Hematopoietic multipotent progenitor cell treated with erythropoietin and hydrocortisone succinate and interleukin-3 and kit ligand, for 17 days (in vitro differentiated cells): Measurements from ENCODE around the gene PTPRCAP.

Experiments used
- DNase-seq: peaks from one replicate; pipeline ENCODE4 v3.0.0-alpha.2; 2015; ENCODE audit warnings: low spot score

Gene PTPRCAP

DNA sequence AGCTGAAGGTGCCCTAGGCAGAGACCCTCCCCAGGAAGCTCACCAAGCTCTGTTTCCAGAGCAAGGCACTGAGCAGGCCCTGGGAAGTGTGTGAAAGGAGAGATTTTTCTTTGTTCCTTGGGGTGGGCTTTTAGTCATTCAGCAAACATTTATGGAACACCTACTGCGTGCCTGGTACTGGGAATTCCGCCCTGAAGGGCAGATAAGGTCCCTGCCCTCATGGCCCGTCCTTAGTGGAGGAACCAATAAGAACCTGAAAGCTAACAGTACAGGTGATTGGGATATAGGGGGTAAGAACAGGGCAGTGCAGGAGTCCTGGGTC lies 27.7 kb upstream of the PTPRCAP start:
- DNase-seq, result peak; percentile 56

DNA sequence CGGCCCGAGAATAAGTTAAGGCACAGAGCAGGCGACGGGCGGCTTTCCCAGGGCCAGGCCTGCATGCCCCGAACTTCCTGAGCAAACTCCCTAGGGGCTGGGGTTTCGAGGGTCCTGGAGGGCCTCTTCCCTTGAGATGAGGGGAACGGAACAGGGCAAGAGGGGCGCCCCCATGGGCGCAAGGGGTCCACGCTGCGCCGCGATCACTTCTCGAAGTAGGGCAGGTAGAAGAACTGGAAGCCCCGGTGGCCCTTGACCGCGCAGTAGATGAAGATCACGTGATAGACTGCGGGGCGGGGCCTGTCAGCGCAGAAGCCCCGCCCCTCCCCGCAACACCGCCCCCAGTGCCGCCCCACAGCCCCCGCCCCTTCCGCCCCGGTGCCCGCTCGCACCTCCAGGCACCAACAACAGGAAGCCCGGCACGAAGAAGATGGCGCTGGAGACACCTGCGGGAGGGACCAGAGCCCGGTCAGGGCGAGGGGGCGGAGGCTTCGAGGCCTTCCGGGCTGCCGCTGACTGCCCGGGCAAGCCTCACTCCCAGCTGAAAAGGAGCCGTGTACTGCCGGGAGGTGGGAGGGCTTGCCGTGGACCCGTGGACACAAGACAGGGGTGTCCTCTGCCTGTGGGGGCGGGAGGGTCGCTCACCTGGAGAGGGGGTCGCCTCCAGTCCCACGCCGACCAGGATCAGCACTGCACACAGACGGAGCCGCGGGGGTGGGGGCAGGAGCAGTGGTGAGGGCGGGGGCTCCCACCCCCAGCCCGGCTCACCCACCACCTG lies 27.1 kb upstream of the PTPRCAP start:
- peak; percentile 90 for DNase-seq

DNA sequence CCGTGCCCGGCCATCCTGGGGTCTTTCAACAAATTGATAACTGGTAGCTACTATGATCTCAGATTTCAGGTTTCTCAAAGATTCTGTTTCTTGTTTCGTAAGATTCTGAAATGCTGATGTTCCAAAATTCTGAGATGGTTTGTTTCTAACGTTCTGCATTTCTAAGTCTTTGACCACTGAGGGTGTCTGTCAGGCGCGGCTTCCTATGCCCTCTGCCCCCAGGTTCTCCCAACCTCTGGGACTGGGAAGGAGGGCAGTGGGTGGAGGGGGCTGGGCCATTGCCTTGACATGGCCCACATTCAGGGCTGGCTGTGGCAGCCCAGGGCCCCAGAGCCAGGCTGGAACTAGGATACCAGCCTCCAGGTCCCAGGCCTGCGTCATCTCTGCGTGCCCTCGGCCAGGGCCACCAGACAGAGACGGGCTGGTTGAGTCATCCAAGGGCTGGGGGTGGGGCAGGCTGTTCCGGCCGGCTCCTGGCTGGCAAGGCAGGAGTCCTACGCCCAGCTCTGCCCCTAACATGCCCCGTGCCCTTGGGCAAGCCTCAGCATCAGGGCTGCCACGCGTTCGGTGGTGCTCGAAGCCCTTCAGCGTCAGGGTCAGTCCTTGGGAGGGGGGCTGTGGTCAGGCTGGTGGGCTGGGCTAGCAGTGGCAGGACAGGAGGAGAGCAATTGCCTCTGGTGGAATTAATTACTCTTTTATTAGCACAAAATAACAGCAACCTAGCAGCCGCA lies 26.4 kb upstream of the PTPRCAP start:
- peak; percentile 56 for DNase-seq

DNA sequence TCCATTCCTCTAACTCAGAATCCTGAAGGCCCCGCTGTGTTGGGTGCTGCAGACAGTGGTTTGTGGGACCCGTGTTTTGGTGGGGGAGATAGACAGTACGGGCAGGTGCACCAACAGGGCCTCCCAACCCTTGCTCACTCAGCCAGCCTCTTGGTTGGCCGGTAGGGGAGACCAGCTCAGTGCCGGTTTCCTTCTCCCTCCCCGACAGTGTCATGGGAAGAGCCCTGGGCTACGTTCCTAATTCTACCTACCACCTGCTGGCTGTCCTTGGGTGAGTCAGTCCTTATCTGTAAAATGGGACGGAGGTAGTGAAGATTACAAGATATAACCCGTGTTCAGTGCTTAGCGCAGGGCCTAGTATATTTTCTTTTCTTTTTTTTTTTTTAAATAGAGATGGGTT lies 25.7 kb upstream of the PTPRCAP start:
- DNase-seq, result no peak

DNA sequence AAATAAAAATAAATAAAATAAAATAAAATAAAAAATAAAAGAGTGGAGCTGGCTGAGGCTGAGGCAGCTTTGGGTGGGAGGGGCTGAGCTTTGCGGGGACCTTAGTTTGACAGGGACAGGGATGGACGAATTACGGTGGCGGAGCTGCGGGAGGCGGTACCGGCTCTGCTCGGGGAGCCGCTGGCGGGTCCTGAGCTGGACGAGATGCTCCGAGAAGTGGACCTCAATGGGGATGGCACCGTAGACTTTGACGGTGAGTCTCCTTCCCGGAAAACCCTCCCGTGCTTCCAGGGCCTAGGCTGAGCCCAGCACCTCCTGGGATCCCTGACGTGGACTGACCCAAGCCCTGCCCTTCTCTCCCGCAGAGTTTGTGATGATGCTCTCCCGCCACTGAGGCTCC lies 20.8 kb upstream of the PTPRCAP start:
- DNase-seq, result no peak

DNA sequence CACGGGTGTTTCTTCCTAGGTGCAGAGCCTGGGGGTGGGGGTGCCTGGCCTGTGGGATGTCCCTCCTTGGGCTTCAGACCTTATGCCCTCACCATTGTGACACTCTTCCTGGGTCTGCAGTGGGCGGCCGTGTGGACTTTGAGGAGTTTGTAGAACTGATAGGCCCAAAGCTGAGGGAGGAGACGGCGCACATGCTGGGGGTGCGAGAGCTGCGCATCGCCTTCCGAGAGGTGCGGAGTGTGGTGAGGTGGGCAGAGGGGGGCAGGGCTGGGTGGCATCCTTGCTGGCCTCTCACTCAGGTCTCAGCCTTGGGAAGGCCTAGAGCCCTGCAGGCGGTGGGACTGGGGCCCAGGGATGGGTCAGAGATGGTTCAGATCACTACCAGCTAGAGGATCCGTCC lies 20.0 kb upstream of the PTPRCAP start:
- DNase-seq, result no peak

DNA sequence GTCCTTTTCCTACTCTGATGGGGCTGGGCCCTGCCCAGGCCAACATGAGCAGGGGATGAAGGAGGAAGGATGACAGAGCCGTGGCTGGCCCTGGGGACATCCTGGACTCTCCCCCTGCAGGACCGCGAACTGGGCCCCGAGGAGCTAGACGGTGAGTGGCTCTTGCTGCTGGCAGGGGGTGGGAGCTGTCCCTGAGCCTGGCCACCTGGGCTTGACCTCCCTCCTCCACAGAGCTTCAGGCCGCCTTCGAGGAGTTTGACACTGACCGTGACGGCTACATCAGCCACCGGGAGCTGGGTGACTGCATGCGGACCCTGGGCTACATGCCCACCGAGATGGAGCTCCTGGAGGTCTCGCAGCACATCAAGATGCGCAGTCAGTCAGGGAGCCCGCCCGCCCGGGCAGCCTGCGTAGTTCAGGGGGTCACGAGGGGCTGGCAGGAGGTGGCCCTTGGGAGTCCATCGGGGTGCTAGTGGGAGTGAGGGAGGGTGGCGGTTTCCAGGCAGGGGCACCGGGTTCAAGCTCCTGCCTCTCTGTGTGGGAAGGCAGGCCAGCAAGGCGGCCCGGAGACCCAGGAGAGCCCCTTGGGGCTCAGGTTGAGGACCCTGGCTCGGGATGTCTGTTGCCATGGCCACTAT lies 18.7 kb upstream of the PTPRCAP start:
- no peak for DNase-seq

DNA sequence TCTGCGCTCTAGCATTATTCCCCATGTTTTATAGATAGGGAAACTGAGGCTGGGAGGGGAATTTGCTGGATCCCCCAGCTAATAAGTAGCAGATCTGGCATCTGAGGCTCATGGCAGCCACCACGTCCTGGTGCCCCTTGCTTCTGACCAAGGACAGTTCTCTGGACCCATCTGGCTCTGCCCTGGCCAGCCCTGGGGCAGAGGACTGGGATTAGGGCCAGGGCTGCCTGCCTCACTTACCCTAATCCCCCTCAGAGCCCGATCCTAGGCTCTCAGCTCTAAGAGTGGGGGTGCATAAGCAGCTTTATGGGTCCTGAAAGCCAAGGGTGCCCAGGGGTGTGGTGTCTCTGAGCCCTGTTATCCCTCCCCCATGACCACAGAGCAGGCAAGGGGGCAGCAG lies 17.6 kb upstream of the PTPRCAP start, which contains the start of gene CABP4:
Gene CABP4 (plus strand): TSS at position 301 of the 400 bp plus-strand sequence. CDS start 70 bp downstream, at position 371.
- no peak for DNase-seq

DNA sequence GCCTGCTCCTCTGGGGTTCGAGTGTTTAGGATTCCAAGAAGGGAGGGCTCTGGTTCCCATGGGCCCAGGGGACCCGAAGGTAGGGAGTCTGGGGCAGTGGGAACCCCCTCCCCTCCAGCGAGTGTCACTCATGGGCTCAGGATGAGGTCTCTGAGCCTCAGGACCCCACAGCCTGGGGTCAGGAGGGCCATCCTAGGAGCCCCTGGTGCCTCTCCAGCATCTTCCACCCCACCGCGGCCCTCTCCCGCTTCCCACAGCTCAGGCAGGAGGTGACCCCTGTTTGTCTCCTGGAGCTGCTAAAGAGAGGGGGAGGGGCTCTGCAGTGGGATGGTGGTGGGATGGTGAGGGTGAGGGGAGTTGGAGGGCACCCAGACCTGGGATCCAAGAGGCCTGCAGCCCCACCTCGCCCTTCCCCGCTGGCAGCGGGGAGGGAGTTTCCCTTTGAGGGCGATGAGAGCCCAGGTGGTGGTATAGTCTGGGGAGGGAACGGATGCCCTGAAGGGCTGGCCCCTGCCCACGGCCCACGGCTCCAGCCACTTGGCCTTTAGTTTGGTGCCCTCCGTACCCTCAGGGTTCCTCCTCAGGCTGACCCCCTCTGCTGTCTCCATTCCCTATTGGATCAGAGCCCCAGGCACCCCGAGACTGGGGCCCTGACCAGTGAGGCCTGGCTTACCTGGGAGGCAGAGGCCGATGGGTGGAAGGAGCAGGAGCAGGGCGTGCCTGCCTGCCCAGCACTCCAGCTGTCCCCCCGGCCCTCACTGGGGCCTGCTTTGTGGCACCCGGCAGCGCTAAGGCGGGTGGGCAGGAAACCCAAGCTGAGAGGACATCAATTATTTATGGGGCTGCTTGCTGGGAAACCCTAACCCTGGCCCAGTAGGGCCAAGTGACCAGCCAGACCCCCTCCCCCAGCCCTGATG lies 16.6 kb upstream of the PTPRCAP start:
- DNase-seq, result no peak

DNA sequence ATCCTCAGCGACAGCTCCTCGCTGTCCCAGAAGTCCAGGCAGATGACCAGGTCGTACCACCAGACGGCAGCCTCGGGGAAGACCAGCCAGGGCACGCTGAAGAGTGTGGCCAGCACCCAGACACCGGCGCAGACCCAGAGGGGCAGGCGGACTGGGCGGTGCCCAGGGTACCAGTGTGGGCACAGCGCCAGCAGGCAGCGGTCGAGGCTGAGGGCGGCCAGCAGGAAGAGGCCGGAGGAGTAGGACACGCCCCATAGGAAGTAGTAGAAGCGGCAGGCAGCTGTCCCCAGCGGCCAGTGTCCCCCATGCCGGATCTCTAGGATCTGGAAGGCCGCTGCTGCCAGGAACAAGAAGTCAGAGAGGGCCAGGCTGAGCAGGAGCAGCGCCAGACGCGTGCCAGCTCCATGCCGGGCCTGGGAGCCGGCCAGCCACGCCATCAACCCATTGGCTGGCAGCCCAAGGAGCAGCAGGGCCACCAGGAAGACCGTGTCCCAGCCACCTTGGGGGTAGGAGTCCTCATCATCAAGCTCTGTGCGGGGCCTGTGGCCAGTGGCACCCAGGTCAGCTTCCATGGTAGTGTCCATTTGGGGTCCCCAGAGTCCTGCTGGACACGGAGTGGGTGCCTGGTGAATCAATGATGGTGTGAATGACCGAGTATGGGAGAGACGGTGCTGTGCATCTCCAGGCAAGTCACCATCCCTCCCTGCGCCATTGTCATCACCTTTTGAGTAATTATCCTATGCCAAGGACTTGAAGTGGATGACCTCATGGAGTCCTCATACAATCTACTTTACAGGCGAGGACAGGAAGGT lies 14.9 kb upstream of the PTPRCAP start, which contains the start of gene GPR152:
Gene GPR152 (minus strand): TSS at position 589 of the 812 bp plus-strand sequence. CDS start 5 bp downstream, at position 584.
- DNase-seq, result no peak

DNA sequence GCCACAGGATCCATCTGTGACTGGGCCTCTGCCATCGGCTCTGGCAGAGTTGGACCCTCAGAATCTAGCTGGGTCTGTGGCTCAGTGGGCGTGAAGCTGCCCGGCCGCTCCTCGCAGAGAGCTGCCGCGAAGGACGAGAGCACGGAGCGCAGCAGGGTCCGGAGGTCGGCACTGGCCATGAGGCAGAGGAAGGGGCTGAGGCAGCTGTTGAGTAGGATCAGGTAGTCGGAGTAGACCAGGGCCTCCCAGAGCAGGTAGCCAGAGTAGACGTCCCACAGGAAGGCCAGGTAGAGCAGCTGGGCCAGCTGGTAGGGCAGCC lies 14.1 kb upstream of the PTPRCAP start:
- DNase-seq, result no peak

DNA sequence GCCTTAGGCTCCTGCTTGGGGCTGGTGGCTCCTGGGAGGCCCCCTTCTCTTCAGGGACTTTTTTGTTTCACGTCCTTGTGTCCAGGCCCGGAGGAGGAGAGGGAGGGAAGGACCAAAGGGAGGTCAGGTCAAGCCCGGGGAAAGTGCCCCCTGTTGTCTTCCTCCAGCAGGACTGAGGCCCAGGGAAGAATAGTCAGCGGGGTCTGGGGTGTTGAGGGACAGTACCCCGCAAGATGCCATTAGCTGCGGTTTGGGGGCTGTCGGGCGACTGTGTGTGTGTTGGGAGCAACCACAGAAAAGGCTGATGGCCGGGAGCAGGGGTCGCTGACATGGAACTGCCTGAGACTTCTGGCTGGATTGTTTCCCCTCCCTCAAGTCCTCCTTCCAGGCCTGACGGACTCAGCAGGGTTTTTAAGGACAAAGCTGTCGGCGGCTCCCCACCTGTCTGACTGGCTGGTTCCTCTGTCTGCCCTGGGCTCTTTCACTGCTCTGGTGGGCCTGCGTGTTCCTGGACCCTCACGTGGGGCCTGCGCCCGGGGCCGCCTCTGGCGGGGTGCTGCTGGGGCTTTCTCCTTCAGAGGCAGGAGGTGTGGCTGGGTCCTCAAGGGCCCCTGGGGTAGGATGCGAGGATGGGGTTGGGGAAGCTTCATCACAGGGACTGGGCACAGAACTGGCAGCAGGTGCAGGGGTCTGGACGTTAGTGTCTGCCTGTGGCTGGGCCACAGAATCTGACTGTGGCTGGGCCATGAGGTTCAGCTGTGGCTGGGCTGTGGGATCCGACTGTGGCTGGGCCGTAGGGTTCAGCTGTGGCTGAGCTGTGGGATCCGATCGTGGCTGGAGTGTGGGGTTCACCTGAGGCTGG lies 13.5 kb upstream of the PTPRCAP start:
- DNase-seq, result no peak

DNA sequence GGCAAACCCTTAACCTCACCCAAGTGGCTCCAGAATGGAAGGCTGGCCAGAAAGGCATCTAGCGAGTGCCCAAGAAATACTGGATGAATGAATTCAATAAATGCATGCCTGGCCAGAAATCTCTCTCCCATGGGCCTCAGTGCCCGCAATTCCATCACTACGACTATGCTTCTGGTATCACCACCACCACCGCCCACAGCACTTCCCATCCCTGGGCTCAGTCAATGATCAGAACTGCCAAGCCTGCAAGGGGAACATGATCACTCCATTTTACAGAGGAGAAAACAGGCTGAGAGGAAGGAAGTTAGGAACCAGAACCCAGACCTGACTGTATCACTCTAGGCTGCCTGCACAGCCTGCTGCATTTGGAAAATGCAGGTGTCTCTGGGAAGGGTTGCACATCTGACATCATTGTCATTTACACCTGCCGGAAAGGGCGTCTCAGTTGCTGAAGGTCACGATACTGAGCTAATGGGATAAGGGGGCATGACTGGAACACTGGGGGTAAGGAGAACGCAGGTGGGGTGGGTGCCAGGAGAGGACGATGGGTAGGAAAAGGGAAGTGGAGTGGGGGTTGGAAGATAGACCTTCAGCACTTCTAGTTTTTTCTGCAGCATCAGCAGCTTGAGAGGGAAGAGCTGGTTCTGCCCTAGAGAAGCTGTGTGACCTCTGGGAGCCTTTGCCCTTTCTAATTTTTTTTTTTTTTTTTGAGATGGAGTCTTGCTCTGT lies 11.8 kb upstream of the PTPRCAP start:
- no peak for DNase-seq

DNA sequence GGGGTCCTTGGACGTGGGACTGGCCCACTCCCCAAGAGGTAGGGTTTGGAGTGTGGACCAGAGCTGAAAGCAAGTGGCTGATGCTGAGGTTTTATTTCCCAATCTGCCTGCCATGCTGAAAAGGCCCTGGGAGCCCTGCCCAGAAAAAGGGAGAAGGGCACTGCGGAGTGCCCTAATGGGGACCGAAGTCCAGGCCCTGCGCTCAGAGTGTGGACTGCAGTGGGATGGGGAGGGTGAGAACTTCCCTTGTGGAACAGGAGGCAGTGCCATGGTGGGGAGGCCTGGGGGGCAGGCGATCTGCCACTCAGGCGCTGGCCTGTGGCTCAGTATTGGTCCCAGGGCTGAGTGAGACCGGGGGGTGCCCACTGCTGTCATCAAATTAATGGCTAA lies 10.7 kb upstream of the PTPRCAP start:
- no peak for DNase-seq

DNA sequence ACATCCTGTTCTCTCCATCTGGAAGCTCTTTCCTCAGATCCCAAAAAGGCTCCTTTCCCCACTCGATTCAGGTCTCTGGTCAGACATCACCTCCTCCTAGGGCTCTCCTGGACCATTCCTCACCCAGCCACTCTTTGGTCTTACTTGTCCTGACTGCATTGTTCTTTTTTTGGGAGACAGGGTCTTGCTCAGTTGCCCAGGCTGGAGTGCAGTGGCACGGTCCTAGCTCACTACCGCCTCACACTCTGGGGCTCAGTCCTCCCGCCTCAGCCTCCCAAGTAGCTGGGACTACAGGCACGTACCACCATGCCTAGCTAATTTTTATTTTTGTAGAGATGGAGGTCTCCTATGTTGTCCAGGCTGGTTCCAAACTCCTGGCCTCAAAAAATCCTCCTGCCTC lies 8.0 kb upstream of the PTPRCAP start:
- DNase-seq, result no peak

DNA sequence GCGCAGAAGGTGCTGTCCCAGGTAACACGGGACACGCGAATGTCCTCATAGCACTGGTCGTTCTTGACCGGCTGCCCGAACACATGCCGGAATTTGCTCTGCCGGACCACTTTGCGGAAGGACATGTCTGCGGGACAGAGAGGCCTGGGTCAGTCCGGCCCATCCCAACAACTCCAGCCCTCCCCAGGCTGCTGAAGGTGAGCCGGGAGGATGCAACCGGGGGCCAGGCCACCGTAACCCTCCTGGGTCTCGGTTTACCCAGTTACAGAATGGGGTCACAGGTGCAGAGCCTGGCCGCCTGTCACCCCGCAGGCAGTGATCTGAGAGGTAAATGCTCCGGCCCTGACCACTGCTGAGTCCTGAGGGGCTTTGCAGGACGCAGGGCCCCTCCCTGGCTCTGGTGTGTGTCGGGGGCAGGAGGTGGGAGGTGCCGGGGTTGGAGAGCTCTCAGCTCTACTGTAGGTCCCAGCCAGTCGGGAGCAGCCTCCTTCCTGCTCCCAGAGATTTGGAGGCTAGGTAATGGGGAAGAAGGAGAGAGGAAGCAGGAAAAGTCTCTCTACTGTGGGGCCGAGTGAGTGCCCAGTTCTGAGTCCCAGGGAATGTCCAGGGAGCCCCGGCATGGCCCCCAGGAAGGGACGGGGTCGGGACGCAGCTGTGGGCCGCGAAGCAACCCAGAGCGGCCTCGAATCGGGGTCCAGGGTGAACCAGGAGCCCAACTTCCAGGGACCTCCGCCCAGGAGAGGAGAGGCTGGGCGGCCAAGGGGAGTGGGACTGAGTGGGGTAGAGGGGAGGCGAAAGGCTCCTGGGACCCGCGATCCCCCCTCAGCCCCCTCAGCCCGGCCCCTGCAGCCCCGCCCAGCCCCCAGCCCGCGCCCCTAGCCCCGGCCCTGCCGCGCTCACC lies 5.3 kb upstream of the PTPRCAP start:
- no peak for DNase-seq

DNA sequence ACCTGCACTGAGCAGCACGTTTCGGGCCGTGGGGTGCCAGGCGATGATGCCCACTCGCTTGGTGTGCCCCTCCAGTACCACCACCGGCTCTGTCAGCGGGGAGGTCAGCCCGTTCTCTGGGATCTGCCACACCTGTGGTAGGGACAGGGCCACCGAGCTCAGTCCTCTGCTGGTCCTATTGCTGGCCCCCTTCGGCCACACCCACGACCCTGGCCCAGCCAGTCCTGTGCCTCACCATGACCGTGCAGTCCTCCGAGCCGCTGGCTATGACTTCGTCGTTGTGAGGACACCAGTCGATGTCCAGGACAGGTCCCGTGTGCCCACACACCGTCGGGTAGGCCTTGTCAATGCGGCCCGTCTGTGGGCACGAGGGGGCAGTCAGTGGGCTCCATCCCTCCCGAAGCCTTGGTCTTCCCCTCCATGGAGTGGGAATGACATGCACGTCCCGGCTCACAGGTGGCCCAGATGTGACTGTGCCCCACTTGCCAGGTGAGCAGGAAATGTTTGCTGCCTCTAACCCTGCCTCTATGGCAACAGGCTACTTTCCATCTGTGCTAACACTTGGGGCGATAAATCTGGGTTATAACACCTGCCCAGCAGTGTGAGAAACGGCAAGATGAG lies 4.4 kb upstream of the PTPRCAP start:
- no peak for DNase-seq

DNA sequence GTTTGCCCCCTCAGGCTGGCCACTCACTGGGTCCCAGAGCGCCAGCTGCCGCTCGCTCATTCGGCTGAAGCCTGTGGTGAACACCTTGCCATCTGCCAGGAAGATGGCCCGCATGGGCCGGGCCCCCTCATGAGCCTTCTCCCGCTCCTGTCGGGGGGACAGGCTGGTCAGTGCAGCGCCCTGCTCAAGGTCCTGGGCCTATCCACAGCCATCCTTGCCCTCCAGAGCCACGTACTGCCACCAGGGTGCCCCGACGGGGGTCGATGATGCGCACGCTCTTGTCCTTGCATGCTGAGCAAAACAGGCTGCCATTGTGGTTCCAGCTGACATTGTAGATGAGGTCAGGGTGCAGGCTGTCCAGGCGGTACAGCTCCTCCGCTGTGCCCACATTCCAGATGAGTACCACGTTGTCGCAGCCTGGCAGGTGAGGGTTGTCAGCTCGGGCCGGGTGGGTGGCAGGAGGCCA lies 3.6 kb upstream of the PTPRCAP start:
- DNase-seq, result no peak
